Glomerular endothelial cell (primary cell): Measurements from ENCODE around the gene NOL4L. TPM values are rescaled to one million over a fixed set of nuclear protein-coding genes. Genes with fewer than 3 reads are reported as not detected.

Experiments used
- DNase-seq: peaks from one replicate; pipeline ENCODE4 v3.0.0-alpha.2; 2011; ENCODE audit warnings: low read depth, low spot score; ENCODE audit errors: extremely low read depth
- total RNA-seq: library from RNA; depleted of rRNA; stranded (reverse); fragments of >200 nt; gene quantifications from 2 replicates; pipeline ENCODE4 v1.2.3, GENCODE V29; 2015

The NOL4L gene
- total RNA-seq, 1 donor from 2014 or later: 99.9 TPM

GRCh38 chr20:32543570-32544259 lies 41.4 kb downstream of the NOL4L start:
- no peak for DNase-seq

- DNase-seq: no peak
These were observed 42.9 kb downstream of the NOL4L start for GRCh38 chr20:32542259-32542615.

- no peak for DNase-seq
These were observed 43.5 kb downstream of the NOL4L start for GRCh38 chr20:32541323-32542258.

- no peak for DNase-seq
These were observed 45.1 kb downstream of the NOL4L start for GRCh38 chr20:32539817-32540675.

- no peak for DNase-seq
These were observed 45.9 kb downstream of the NOL4L start for GRCh38 chr20:32539026-32539816.

- DNase-seq: no peak
These were observed 46.6 kb downstream of the NOL4L start for GRCh38 chr20:32538526-32538939.

- DNase-seq: no peak
These were observed 47.2 kb downstream of the NOL4L start for GRCh38 chr20:32537657-32538525.

- no peak for DNase-seq
These were observed 48.1 kb downstream of the NOL4L start for GRCh38 chr20:32536851-32537656.

- no peak for DNase-seq
These were observed 48.9 kb downstream of the NOL4L start for GRCh38 chr20:32535953-32536823.

GRCh38 chr20:32535316-32535952 lies 49.7 kb downstream of the NOL4L start:
- no peak for DNase-seq

- DNase-seq: no peak
These were observed 50.4 kb downstream of the NOL4L start for GRCh38 chr20:32534661-32535240.

GRCh38 chr20:32533732-32534131 lies 51.4 kb downstream of the NOL4L start:
- DNase-seq: no peak

GRCh38 chr20:32532246-32532645 lies 52.9 kb downstream of the NOL4L start:
- DNase-seq: no peak

- no peak for DNase-seq
These were observed 56.0 kb downstream of the NOL4L start for GRCh38 chr20:32528905-32529670.

- DNase-seq: no peak
These were observed 56.8 kb downstream of the NOL4L start for GRCh38 chr20:32528171-32528891.
